ENCODE data around the gene SRGAP1.
"Not testable (repeated sequence)": the region's sequence is repeated elsewhere in the genome, so short reads cannot be mapped to it uniquely, and the experiment has no call there.

Gene SRGAP1

DNA sequence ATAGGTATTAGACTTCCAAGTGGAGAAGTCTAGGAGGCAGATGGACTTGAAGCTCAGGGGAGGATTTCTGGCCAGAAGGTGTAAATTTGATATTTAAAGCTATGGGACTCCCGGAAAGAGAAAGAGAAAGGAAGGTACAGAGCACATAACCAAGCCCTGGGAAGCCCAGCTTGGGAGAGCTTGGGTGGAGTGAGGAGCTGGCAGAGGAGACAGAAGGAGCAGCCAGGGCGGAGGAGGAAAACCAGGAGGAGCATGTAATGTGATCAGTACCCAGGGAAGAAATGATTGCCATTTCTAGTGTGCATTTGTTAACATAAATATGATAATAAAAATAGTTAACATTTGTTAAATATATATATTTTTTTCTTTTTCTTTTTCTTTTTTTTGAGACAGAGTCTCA lies 310.2 kb downstream of the SRGAP1 start:
- TF ChIP-seq, protein P1, sequence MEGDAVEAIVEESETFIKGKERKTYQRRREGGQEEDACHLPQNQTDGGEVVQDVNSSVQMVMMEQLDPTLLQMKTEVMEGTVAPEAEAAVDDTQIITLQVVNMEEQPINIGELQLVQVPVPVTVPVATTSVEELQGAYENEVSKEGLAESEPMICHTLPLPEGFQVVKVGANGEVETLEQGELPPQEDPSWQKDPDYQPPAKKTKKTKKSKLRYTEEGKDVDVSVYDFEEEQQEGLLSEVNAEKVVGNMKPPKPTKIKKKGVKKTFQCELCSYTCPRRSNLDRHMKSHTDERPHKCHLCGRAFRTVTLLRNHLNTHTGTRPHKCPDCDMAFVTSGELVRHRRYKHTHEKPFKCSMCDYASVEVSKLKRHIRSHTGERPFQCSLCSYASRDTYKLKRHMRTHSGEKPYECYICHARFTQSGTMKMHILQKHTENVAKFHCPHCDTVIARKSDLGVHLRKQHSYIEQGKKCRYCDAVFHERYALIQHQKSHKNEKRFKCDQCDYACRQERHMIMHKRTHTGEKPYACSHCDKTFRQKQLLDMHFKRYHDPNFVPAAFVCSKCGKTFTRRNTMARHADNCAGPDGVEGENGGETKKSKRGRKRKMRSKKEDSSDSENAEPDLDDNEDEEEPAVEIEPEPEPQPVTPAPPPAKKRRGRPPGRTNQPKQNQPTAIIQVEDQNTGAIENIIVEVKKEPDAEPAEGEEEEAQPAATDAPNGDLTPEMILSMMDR (IDR thresholded peaks at IDR 0.05; ENCODE audit: insufficient read depth, low read depth, low read length, missing control alignments) = no peak
- no peak for DNase-seq (ENCODE audit: low read depth)
- H3K4me3 ChIP-seq (ENCODE audit: low read depth, low read length) = no peak overlapping the region

DNA sequence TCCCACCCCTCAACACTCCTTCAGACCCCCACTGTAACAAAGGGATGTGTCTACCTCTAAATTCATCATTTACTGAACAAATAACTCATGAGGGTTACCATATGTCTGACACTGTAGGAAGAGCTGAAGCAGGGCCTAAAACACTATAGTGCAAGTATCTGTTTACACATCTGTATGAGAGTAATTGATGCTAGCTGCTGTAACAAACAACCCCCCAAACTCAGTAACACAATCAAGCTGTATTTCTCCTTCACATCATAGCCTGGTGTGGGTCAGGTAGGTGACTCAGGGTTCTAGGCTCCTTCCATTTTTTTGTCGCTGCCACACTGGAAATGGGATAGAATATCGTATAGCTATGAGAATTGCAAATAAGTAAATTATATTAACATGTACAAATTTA lies 312.6 kb downstream of the SRGAP1 start:
- TF ChIP-seq, protein P1 (IDR thresholded peaks at IDR 0.05; ENCODE audit: insufficient read depth, low read depth, low read length, missing control alignments) = no peak
- DNase-seq (ENCODE audit: low read depth) = no peak
- no peak overlapping the region for H3K4me3 ChIP-seq (ENCODE audit: low read depth, low read length)

DNA sequence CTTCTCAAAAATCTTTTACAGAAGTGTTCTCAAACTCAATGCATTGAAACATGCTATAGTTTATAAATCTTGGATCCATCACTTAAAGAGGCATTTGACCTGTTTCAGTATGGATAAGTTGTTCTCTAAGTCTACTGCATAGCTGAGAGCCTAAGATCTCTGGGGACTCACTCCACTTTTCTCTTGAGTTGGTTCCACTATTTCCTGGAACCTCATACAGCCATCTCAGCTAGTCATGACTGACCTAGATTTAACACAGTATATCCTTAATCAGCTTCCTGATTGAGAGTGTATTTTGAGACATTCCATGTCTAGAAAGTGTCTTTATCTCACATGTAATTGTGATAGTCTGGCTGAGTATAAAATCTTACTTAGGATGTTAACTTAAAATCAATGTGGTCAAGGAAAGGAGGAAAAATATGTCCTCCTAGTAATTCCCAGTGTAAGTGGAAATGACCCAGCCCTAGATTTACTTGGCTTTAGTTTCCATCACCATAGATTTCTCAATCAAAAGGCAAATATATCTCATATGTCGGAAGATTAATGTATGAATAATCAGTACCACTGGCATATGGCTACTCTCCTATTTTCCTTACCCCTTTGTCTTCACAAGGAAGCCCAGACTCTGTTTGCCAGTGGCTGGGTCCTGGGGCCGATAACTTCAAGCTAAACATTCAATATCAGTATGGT lies 315.7 kb downstream of the SRGAP1 start:
- no peak for DNase-seq (ENCODE audit: low read depth)
- TF ChIP-seq, protein P1 (IDR thresholded peaks at IDR 0.05; ENCODE audit: insufficient read depth, low read depth, low read length, missing control alignments) = no peak
- H3K4me3 ChIP-seq (ENCODE audit: low read depth, low read length) = no peak overlapping the region

DNA sequence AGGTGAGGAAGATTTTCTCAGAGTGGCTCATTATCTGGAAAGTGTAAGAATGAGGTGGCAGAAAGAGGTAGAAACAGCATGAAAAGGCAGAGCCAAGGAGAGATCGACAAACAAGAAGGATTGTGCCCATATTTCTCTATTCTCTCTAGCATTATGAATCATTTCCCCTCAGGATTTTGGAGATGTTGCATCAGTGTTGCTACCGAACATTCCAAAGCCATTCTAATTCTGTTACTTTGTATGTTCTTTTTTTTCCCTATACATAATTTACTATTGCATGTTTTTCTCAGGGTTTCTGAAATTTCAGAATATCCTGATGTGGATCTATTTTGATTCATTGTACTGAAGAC lies 316.2 kb downstream of the SRGAP1 start:
- TF ChIP-seq, protein P1 (IDR thresholded peaks at IDR 0.05; ENCODE audit: insufficient read depth, low read depth, low read length, missing control alignments) = no peak
- no peak overlapping the region for H3K4me3 ChIP-seq (ENCODE audit: low read depth, low read length)
- no peak for DNase-seq (ENCODE audit: low read depth)

DNA sequence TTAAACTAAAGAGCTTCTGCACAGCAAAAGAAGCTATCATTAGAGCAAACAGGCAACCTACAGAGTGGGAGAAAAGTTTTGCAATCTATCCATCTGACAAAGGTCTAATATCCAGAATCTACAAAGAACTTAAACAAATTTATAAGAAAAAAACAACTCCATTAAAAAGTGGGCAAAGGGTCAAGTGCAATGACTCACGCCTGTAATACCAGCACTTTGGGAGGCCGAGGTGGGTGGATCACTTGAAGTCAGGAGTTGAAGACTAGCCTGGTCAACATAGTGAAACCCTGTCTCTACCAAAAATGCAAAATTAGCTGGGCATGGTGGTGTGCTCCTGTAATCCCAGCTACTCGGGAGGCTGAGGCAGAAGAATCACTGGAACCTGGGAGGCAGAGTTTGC lies 322.1 kb downstream of the SRGAP1 start:
- not testable (repeated sequence) for DNase-seq (ENCODE audit: low read depth); H3K4me3 ChIP-seq (ENCODE audit: low read depth, low read length)

DNA sequence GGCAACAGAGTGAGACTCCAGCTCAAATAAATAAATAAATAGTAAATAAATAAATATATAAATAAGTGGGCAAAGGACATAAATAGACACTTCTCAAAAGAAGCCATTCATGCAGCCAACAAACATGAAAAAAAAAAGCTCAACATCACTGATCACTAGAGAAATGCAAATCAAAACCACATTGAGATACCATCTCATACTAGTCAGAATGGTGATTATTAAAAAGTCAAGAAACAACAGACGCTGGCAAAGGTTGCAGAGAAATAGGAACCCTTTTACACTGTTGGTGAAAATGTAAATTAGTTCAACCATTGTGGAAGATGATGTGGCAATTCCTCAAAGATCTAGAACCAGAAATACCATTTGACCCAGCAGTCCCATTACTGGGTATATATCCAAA lies 322.5 kb downstream of the SRGAP1 start:
- DNase-seq (ENCODE audit: low read depth); H3K4me3 ChIP-seq (ENCODE audit: low read depth, low read length): not testable (repeated sequence)

DNA sequence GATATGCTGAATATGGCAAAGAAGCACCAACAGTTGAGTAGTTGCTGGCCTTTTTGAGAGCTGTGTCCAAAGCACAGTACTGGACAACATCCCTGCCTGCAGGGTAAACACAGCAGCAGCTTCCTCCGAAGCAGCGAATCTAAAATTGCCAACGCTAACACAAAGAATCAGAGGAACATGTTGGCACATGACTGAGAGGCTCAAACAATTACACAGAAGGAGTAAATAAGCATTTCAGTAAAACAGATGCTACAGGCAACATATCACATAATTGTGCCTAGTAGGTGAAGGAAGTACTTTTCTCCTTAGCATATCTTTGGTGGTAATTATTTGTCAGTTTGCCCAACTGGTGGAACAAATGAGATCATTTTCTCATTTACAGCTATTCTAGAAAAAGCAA lies 325.5 kb downstream of the SRGAP1 start:
- no peak for DNase-seq (ENCODE audit: low read depth)
- no peak overlapping the region for H3K4me3 ChIP-seq (ENCODE audit: low read depth, low read length)

DNA sequence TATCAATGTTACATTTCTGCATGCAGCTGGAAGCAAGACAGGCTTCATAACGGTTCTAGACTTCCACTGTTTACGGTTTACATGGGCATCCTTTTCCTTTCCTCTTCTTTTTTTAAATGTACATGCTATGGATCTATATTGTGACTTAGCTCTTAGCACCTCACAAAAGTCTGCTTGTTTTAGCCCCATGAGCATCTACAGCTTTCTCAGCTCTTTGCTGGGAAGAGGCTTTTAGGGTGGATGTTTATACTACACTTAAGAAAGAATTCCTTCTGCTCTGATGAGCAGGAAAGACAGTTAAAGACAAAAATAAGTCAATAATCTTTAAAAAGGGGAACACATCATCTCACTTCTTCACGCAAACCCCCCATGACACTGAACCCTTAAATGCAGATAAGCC lies 326.2 kb downstream of the SRGAP1 start:
- H3K4me3 ChIP-seq (ENCODE audit: low read depth, low read length) = no peak overlapping the region
- no peak for DNase-seq (ENCODE audit: low read depth)
- TF ChIP-seq, protein P1 (IDR thresholded peaks at IDR 0.05; ENCODE audit: insufficient read depth, low read depth, low read length, missing control alignments) = no peak

More for the DNA sequence above, 325.5 kb downstream of the SRGAP1 start:
- TF ChIP-seq, protein P1 (IDR thresholded peaks at IDR 0.05; ENCODE audit: insufficient read depth, low read depth, low read length, missing control alignments) = no peak
